Retina (tissue), 1 donor: ENCODE results near the gene ICAM3.
A peak's percentile ranks its signal among the peaks of the same experiment; 100 is the strongest.

Experiments
- DNase-seq: peaks from one replicate; pipeline ENCODE4 v3.0.0-alpha.2; 2016

ICAM3 gene

GRCh38 chr19:10317857-10318462 is 21.5 kb downstream of the ICAM3 start:
- no peak for DNase-seq

DNA sequence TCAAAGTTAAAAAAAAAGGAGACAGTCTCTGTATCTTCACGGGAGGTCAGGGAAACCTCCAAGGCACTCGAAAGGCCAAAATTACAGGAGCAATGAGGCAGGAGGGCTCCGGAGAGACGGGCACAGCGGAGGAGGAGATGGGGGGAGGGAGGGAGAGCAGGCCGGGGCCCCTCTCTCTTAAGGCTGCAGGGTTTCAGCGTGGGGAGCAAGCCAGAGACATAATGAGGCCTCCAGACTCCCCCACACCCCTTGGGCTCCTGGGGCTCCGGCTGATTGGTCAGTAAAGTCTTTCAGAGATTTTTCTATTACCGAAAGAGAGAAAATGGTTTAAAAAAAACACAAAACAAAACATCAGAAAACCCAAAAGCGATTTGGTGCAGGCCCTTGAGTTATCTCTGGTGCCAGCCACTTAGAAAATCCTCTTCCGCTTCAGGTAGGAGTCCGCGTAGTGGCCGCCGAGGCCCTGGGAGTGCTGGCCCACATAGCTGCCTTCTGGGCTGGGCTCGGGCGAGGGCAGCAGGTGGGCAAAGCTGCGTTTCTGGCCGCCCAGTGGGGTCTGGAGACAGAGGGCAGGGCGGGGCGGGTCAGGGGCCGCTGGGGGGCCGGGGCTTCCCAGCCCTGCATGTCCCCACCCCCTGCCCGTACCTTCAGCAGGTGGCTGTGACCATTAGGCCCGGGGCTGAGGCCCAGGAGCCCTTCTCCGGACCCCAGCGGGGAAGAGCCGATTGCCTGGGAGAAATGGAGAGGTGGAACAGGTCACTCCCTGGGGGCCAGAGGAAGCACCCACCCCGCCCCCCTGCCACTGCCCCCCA is 22.2 kb downstream of the ICAM3 start:
- no peak for DNase-seq

DNA sequence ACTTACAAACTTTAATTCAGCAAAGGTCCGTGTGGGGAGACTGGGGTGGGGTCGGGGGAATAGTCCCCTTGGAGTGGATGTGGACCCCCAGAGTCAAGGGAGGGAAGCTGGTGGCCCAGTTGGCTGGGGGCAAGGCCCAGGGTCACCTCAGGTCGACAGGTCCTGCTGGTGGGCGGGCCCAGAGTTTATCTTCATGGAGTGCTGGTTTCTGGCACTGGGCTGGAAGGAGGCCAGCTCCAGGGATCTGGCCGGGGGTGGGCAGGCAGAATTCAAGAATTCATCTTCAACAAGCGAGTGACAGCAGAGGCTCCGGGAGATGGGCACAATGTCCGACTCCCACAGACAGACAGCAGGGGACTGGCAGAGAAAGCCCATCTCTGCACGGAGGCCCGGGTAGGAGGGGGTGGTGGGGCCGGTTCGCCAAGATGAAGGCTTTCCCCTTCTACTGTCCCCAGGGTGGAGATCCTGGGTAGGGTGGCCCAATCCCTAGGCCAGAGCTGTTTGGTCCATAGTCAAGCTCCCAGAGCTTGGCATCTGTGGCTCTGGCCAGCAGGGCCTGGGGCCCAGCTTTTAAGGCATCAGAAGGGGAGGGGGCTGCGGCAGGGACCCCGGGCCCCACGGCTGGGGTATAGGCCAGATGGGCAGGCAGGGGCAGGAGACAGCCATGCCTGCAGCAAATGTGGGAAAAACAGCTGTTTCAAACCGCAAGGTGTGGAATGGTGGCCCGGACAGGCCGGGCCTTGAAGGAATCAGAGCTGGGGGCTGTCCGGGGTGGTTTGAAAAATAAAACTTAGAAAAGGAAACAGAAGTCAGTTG is 23.0 kb downstream of the ICAM3 start:
- no peak for DNase-seq

- DNase-seq: peak; percentile 84
Observed at GRCh38 chr19:10315335-10316214, 23.8 kb downstream of the ICAM3 start, which contains the start of gene FDX2. TSS of gene FDX2 (minus strand) at chr19:10316015. CDS start at chr19:10315996, 19 bp downstream.

DNA sequence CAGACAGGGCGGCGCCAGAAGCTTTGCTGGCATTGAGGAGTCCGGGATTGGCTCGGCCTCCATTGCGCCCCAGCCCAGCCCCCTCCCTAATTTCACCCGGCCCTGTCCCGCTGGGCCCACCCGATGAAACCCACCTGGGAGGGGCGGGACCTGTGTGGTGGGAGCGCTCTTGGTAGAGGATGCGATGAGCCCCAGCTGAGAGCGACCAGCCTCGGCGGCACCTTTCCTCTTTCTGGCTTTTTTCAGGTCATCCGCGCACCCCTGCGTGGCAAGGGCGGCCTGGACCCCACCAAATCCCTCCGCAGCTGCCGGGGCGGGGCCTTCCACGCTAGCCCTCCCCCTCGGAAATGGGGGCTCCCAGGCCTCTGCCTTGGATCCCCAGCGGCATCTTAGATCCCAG is 30.0 kb downstream of the ICAM3 start, which contains the start of gene ZGLP1:
TSS of gene ZGLP1 (minus strand) at position 393 of the 400 bp plus-strand sequence.
- no peak for DNase-seq

DNA sequence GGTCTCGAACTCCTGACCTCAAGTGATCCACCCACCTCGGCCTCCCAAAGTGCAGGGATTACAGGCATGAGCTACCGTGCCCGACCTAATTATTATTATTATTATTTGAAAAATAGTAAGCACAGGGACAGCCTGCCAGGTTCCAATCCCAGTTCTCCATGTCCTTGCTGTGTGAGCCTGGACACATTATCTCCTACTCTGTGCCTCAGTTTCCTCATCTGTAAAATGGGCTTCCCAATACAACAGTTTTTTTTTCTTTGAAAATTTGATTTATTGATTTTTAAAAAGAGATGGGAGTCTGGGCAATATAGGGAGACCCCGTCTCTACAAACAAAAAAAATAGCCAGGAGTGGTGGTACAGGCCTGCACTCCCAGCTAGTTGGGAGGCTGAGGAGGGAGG is 33.1 kb downstream of the ICAM3 start:
- DNase-seq: no peak

DNA sequence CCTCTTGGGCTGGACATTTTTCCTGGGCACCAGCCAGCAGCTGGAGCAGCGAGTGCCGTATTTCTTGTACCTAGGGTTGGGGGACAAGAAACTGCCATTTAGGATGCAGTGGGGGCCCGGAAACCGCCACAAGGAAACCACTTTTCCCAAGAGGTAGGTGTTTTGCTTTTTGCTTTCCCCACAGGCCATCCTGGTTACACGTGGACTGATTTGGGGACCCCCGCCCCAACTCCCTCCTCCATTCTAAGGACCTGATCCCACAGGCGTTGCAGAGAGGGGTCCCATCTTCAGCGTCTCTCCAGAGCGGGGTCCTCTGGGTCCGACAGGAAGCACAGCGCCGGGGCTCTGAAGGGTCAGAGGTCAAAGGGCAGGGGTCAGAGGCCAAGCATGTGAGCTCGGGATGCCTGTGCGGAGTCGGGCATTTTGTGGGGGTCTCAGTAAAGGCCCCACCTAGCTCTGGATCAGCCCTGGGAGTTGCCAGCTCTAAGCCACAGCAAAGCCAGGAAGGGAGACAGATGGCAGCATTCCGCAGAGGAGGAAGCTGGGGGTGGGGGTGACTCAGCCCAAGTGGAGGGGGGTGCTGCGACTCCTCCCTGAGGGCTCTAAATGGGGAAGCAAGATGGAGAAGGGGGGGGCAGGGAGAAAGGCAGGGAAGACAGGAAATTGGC is 34.2 kb downstream of the ICAM3 start:
- DNase-seq: no peak

DNA sequence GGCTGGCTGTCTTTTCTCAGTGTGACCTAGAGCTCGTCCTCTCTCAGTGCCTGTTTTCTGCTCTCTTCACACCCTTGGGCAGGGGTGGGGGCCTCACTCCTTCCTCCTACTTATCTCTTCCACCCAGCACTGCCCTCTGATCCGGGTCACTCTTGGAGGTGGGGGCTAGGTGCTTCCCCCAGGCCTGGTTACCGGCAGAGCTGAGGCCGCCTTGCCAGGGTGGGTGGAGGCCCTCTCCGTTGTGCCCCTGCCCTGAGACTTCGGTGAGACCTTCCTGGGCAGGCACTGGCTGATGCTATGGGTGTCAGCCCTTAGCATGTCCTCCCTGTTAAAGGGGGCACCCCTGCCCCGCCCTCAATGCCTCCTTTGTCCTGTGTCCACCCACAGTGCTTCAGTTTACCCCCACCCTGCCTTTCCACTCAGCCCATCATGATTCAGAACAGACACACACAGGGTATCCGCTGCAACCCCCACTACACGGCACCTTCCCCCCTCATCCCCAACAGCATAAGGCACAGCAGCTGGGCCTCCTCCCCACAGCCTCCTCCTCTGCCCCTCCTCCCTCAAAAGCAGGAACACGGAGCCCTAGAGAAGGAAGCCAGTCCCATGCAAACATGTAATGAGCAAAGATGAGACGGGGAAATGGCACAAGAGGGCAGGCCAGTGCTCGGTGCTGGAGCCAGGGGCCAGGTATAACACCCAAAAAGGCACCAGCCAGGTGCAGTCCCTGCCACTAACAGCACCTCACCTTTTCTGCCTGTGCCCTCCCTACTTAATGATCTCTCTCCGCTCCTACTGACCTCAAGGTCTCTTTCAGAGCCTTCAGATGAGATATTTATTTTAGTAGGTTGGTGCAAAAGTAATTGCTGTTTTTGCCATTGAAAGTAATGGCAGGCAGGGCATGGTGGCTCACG is 39.6 kb downstream of the ICAM3 start:
- no peak for DNase-seq

- no peak for DNase-seq
Observed at GRCh38 chr19:10295847-10296591, 43.4 kb downstream of the ICAM3 start.

DNA sequence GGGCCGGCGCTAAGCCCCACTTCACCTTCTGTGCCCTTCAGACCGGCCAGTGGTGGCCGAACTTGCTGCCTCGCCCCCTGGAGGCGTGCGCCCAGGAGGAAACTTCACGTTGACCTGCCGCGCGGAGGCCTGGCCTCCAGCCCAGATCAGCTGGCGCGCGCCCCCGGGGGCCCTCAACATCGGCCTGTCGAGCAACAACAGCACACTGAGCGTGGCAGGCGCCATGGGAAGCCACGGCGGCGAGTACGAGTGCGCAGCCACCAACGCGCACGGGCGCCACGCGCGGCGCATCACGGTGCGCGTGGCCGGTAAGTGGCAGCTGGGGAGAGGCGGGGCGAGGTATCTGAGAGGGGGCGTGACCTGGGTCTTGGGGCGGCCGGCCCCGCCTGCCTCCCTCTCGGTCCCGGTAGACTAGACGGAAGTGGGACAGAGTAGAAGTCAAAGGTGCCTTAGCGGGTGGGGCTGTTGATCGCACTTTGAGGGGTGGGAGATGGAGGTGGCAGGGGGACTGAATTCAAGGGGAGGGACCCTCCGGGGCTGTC is 44.0 kb downstream of the ICAM3 start:
- DNase-seq: peak; percentile 46

DNA sequence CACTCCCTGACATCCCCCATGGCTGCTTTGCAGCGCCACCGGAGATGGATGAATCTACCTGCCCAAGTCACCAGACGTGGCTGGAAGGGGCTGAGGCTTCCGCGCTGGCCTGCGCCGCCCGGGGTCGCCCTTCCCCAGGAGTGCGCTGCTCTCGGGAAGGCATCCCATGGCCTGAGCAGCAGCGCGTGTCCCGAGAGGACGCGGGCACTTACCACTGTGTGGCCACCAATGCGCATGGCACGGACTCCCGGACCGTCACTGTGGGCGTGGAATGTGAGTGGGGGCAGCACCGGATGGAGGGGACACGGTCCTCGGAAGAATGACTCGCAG is 45.1 kb downstream of the ICAM3 start:
- peak; percentile 21 for DNase-seq

GRCh38 chr19:10293637-10294367 is 45.6 kb downstream of the ICAM3 start:
- peak; percentile 14 for DNase-seq

GRCh38 chr19:10292789-10293636 is 46.4 kb downstream of the ICAM3 start:
- DNase-seq: peak; percentile 8

- DNase-seq: peak; percentile 71
Observed at GRCh38 chr19:10292206-10292788, 47.1 kb downstream of the ICAM3 start.

- DNase-seq: peak; percentile 55
Observed at GRCh38 chr19:10291554-10292205, 47.7 kb downstream of the ICAM3 start.

DNA sequence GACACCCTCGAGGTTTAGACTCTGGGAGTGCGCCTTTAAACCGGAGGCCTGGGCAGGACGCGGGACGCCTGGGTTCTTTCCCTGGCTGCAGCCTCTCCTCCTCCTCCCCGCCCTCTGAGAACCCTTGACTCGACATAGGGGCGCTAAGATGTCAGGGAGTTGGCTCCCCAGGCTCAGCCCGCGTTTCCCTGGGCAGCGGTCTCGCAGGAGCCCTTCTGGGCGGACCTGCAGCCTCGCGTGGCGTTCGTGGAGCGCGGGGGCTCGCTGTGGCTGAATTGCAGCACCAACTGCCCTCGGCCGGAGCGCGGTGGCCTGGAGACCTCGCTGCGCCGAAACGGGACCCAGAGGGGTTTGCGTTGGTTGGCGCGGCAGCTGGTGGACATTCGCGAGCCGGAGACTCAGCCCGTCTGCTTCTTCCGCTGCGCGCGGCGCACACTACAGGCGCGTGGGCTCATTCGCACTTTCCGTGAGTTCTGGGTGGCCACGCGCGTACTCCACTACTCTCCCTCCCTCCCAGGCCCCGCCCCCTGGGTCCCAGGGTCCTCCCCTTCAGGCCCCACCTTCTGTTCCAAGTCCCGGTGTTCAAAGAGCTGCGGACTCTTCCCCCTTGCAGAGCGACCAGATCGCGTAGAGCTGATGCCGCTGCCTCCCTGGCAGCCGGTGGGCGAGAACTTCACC is 48.4 kb downstream of the ICAM3 start:
- peak; percentile 59 for DNase-seq
